K562 (cell line): Measurements from ENCODE around the gene BRPF1. TPM values are rescaled to one million over a fixed set of nuclear protein-coding genes. Genes with fewer than 3 reads are reported as not detected.

Experiments
- ATF4 ChIP-seq: fragments of 450-650 bp; formaldehyde crosslinking; IDR thresholded peaks from 2 replicates; pipeline ENCODE4 v1.4.0; 2022; ENCODE audit warnings: mild to moderate bottlenecking, moderate library complexity
- BHLHE40 ChIP-seq: IDR thresholded peaks from 2 replicates; pipeline ENCODE4 v1.6.1; 2011; ENCODE audit warnings: low read length, improper control_type of control experiment
- CBFA2T3 ChIP-seq: fragments of 450-650 bp; IDR thresholded peaks from 2 replicates; pipeline ENCODE4 v1.6.1; 2017
- CEBPB ChIP-seq: fragments of 450-650 bp; IDR thresholded peaks from 2 replicates; pipeline ENCODE4 v1.6.1; 2016; ENCODE audit warnings: missing genetic modification characterization, missing compliant biosample characterization
- E2F6 ChIP-seq, 2 experiments: IDR thresholded peaks; 2 replicates each; pipeline ENCODE4 v1.6.1; 2011; ENCODE audit warnings: borderline replicate concordance in 1 of 2, control low read depth in 1 of 2, low read depth in 1 of 2, low read length in 1 of 2, mild to moderate bottlenecking in 1 of 2, mixed read lengths in 1 of 2, moderate library complexity in 1 of 2; ENCODE audit not compliant: insufficient read depth in 1 of 2, insufficient read length in 1 of 2, poor library complexity in 1 of 2, severe bottlenecking in 1 of 2; ENCODE audit errors: extremely low read depth in 1 of 2
- EGR1 ChIP-seq: fragments of 450-650 bp; conservative IDR thresholded peaks from 2 replicates; pipeline ENCODE4 v1.6.1; 2017; ENCODE audit warnings: mild to moderate bottlenecking
- FOXJ3 ChIP-seq: sonication (generic); formaldehyde crosslinking; IDR thresholded peaks from 2 replicates; pipeline ENCODE4 v1.4.0; 2020; ENCODE audit warnings: mild to moderate bottlenecking, missing genetic modification reagents
- GABPA ChIP-seq: fragments of 200-800 bp; sonication (Bioruptor generic); conservative IDR thresholded peaks from 2 replicates; pipeline ENCODE4 v1.6.1; 2016; ENCODE audit warnings: low read depth, missing genetic modification characterization, missing compliant biosample characterization
- HDGF ChIP-seq: fragments of 450-650 bp; IDR thresholded peaks from 2 replicates; pipeline ENCODE4 v1.6.1; 2016
- KDM5B ChIP-seq: fragments of 200-600 bp; sonication (generic); IDR thresholded peaks from 2 replicates; pipeline ENCODE4 v1.6.1; 2012; ENCODE audit warnings: low read depth, mild to moderate bottlenecking, moderate library complexity, low read length, control low read depth, inconsistent platforms; ENCODE audit not compliant: insufficient replicate concordance
- KLF10 ChIP-seq: fragments of 250-450 bp; sonication (Bioruptor Pico); IDR thresholded peaks from 2 replicates; pipeline ENCODE4 v1.6.1; 2021; ENCODE audit warnings: matching md5 sums
- MCM7 ChIP-seq, 2 experiments: fragments of 450-650 bp; IDR thresholded peaks; 2 replicates each; pipeline ENCODE4 v1.6.1; 2016 to 2018
- MIER1 ChIP-seq: fragments of 450-650 bp; IDR thresholded peaks from 2 replicates; pipeline ENCODE4 v1.6.1; 2016; ENCODE audit warnings: antibody characterized with exemption, mild to moderate bottlenecking, low read depth
- PTBP1 ChIP-seq: fragments of 200-400 bp; formaldehyde crosslinking; IDR thresholded peaks from 2 replicates; pipeline ENCODE4 v1.6.1; 2017; ENCODE audit warnings: low read depth, low read length
- SP1 ChIP-seq: sonication (generic); formaldehyde crosslinking; IDR thresholded peaks from 2 replicates; pipeline ENCODE4 v1.8.1; 2022; ENCODE audit warnings: mild to moderate bottlenecking, missing genetic modification reagents
- SP2 ChIP-seq: IDR thresholded peaks from 2 replicates; pipeline ENCODE4 v1.6.1; 2011; ENCODE audit warnings: mild to moderate bottlenecking, low read depth, low read length, moderate library complexity; ENCODE audit not compliant: poor library complexity, severe bottlenecking; ENCODE audit errors: extremely low read depth
- SRF ChIP-seq, 2 experiments: fragments of 250-450, 450-650 bp in 1 of 2; sonication (Bioruptor Pico) in 1 of 2; sonication (generic) in 1 of 2; formaldehyde crosslinking; IDR thresholded peaks; 2 replicates each; pipeline versions ENCODE4 v1.5.0 to v1.5.1; 2020 to 2022; ENCODE audit warnings: mild to moderate bottlenecking in 1 of 2, missing genetic modification reagents in 1 of 2
- TSHZ1 ChIP-seq: fragments of 250-450 bp; sonication (Bioruptor Pico); IDR thresholded peaks from 2 replicates; pipeline ENCODE4 v1.4.0; 2020; ENCODE audit warnings: mild to moderate bottlenecking, moderate library complexity
- ZFP30 ChIP-seq: fragments of 250-450 bp; sonication (Bioruptor Pico); IDR thresholded peaks from 2 replicates; pipeline ENCODE4 v1.8.0; 2022; ENCODE audit warnings: moderate library complexity, mild to moderate bottlenecking, inconsistent platforms, borderline replicate concordance
- polyA plus RNA-seq, 8 experiments: library from polyadenylated mRNA; depleted of rRNA in 4 of 8; stranded (reverse) in 5 of 8; unstranded in 3 of 8; fragments of >200 nt; fragmentation: Nextera tagmentation in 2 of 8; fragmentation: Illumina TruSeq in 1 of 8; extraction: Ambion mirVana in 2 of 8; extraction: Trizol in 1 of 8; gene quantifications; 2 replicates each; pipeline versions ENCODE4 v1.2.1 to v1.2.3, GENCODE V29; 2011 to 2014; ENCODE audit warnings: inconsistent platforms in 1 of 8, missing spikeins in 1 of 8
- total RNA-seq, 7 experiments: library from RNA; depleted of rRNA in 6 of 7; stranded (reverse); fragments of >200 nt in 6 of 7; fragmentation: Illumina TruSeq in 2 of 7; extraction: Trizol in 2 of 7; gene quantifications; 2 replicates each; pipeline versions ENCODE4 v1.2.1 to v1.2.3, GENCODE V29; 2011 to 2021; ENCODE audit warnings: low replicate concordance in 1 of 7

The BRPF1 gene
- total and polyA plus RNA-seq, 9 of the 15 experiments (the other 6 are each of a cell fraction or from before 2014, with no cell fraction given): 1.1 to 40.2 (median 23.5) TPM

- no peak for TF ChIP-seq TSHZ1 (CRISPR knock-in tag)
- peak; percentile 54 for TF ChIP-seq GABPA
- no peak for TF ChIP-seq KDM5B
- no peak for TF ChIP-seq SP2
- peak; percentile 25; the same call in 1 of the 2 replicates for TF ChIP-seq ATF4 (CRISPR knock-in tag)
- no peak for TF ChIP-seq ZFP30
- no peak for TF ChIP-seq HDGF
- no peak for TF ChIP-seq KLF10 (CRISPR knock-in tag)
- no peak for TF ChIP-seq FOXJ3 (CRISPR knock-in tag)
- no peak; the same call in 1 of the 2 replicates for TF ChIP-seq CEBPB (tag)
- TF ChIP-seq BHLHE40: peak; percentile 98
- TF ChIP-seq MIER1: no peak
- TF ChIP-seq PTBP1: no peak
- TF ChIP-seq SP1 (CRISPR knock-in tag): peak; percentile 52; the same call in 1 of the 2 replicates
- no peak for TF ChIP-seq E2F6 (IDR thresholded peaks at IDR 0.05; ENCODE audit: borderline replicate concordance in 1 of 2, extremely low read depth in 1 of 2, insufficient read depth in 1 of 2, insufficient read length in 1 of 2, low read depth in 1 of 2, low read length in 1 of 2, poor library complexity in 1 of 2, severe bottlenecking in 1 of 2)
- TF ChIP-seq SRF (CRISPR knock-in tag; IDR thresholded peaks at IDR 0.05): peak in 1 of 2 experiments; percentile 88; a peak in 2 of 4 replicates
- TF ChIP-seq CBFA2T3: no peak; the same call in 1 of the 2 replicates
- TF ChIP-seq MCM7 (IDR thresholded peaks at IDR 0.05): no peak
- TF ChIP-seq EGR1: no peak
Measured at GRCh38 chr3:9715764-9716437, 15.6 kb upstream of the BRPF1 start (continued).
